G401 (cell line): ENCODE data around the gene FBXL4. TPM values are rescaled to one million over a fixed set of nuclear protein-coding genes. Genes with fewer than 3 reads are reported as not detected.
A peak's percentile ranks its signal among the peaks of the same experiment; 100 is the strongest.

ENCODE experiments used
- DNase-seq: peaks from one replicate; pipeline ENCODE4 v3.0.0-alpha.2; 2015; ENCODE audit warnings: low spot score
- in situ Hi-C: cut with HindIII; loops from 2 replicates; pipeline ENCODE4 v1.10.0; 2016; ENCODE audit warnings: low sequenced_read_pairs, mixed read lengths
- total RNA-seq: library from RNA; depleted of rRNA; stranded (reverse); fragments of >200 nt; shearing (Covaris generic); gene quantifications from 2 replicates; pipeline ENCODE4 v1.2.3, GENCODE V29; 2014; rRNA removed

The FBXL4 gene
- total RNA-seq, 1 experiment from 2014 or later: 8.3 TPM

GRCh38 chr6:98831057-98831958 lies 116.4 kb downstream of the FBXL4 start:
- in situ Hi-C loops: no loop called here
- DNase-seq: no peak

GRCh38 chr6:98830146-98830545 lies 117.6 kb downstream of the FBXL4 start:
- DNase-seq: no peak
- in situ Hi-C loops: no loop called here

GRCh38 chr6:98828941-98829411 lies 118.8 kb downstream of the FBXL4 start:
- in situ Hi-C loops: no loop called here
- no peak for DNase-seq

- in situ Hi-C loops: no loop called here
- no peak for DNase-seq
Measured at GRCh38 chr6:98828211-98828788, 119.4 kb downstream of the FBXL4 start.

- in situ Hi-C loops: no loop called here
- DNase-seq: peak; percentile 32
Measured at GRCh38 chr6:98827295-98828159, 120.2 kb downstream of the FBXL4 start.

GRCh38 chr6:98825600-98826230 lies 122.0 kb downstream of the FBXL4 start:
- no peak for DNase-seq
- in situ Hi-C loops: no loop called here

GRCh38 chr6:98824902-98825599 lies 122.7 kb downstream of the FBXL4 start:
- in situ Hi-C loops: no loop called here
- no peak for DNase-seq

- in situ Hi-C loops: no loop called here
- DNase-seq: no peak
Measured at GRCh38 chr6:98824162-98824901, 123.4 kb downstream of the FBXL4 start.

- in situ Hi-C loops: no loop called here
- DNase-seq: no peak
Measured at GRCh38 chr6:98823428-98824161, 124.2 kb downstream of the FBXL4 start.

GRCh38 chr6:98821756-98822405 lies 125.9 kb downstream of the FBXL4 start:
- in situ Hi-C loops: no loop called here
- DNase-seq: no peak

Other genes starting within 250 kb of the FBXL4 start
- not detected in 2 replicates for gene POU3F2, start 113.4 kb downstream of the FBXL4 start, total RNA-seq